Measurements from ENCODE around the gene PUDP. TPM values are rescaled to one million over a fixed set of nuclear protein-coding genes. Genes with fewer than 3 reads are reported as not detected.

PUDP gene
- total RNA-seq, 1 experiment from 2014 or later = 8.8 TPM

GRCh38 chrX:7074148-7074907 is 73.6 kb downstream of the PUDP start:
- no peak for DNase-seq (ENCODE audit: low read depth)

GRCh38 chrX:7073336-7073735 is 74.6 kb downstream of the PUDP start:
- no peak for DNase-seq (ENCODE audit: low read depth)

- no peak for DNase-seq (ENCODE audit: low read depth)
Measured at GRCh38 chrX:7072856-7073255, 75.1 kb downstream of the PUDP start.

- DNase-seq (ENCODE audit: low read depth) = no peak
Measured at GRCh38 chrX:7071390-7071789, 76.6 kb downstream of the PUDP start.

GRCh38 chrX:7069556-7069955 is 78.4 kb downstream of the PUDP start:
- DNase-seq (ENCODE audit: low read depth) = no peak

GRCh38 chrX:7068939-7069367 is 79.0 kb downstream of the PUDP start:
- DNase-seq (ENCODE audit: low read depth) = peak; percentile 92

- no peak for DNase-seq (ENCODE audit: low read depth)
Measured at GRCh38 chrX:7067256-7067655, 80.7 kb downstream of the PUDP start.

- DNase-seq (ENCODE audit: low read depth) = no peak
Measured at GRCh38 chrX:7065473-7065872, 82.5 kb downstream of the PUDP start.

GRCh38 chrX:7062903-7063302 is 85.0 kb downstream of the PUDP start:
- no peak for DNase-seq (ENCODE audit: low read depth)

GRCh38 chrX:7062276-7062675 is 85.7 kb downstream of the PUDP start:
- DNase-seq (ENCODE audit: low read depth) = peak; percentile 10

- DNase-seq (ENCODE audit: low read depth) = no peak
Measured at GRCh38 chrX:7061429-7061828, 86.5 kb downstream of the PUDP start.

GRCh38 chrX:7060444-7060843 is 87.5 kb downstream of the PUDP start:
- no peak for DNase-seq (ENCODE audit: low read depth)

- no peak for DNase-seq (ENCODE audit: low read depth)
Measured at GRCh38 chrX:7059859-7060258, 88.1 kb downstream of the PUDP start.

GRCh38 chrX:7059214-7059838 is 88.6 kb downstream of the PUDP start:
- no peak for DNase-seq (ENCODE audit: low read depth)

GRCh38 chrX:7055386-7056137 is 92.4 kb downstream of the PUDP start:
- DNase-seq (ENCODE audit: low read depth) = no peak

- DNase-seq (ENCODE audit: low read depth) = no peak
Measured at GRCh38 chrX:7054219-7055216, 93.4 kb downstream of the PUDP start.

GRCh38 chrX:7052541-7052940 is 95.4 kb downstream of the PUDP start:
- no peak for DNase-seq (ENCODE audit: low read depth)

GRCh38 chrX:7050271-7050670 is 97.7 kb downstream of the PUDP start:
- no peak for DNase-seq (ENCODE audit: low read depth)

GRCh38 chrX:7047951-7048350 is 100.0 kb downstream of the PUDP start:
- DNase-seq (ENCODE audit: low read depth) = no peak

- no peak for DNase-seq (ENCODE audit: low read depth)
Measured at GRCh38 chrX:7045238-7045955, 102.6 kb downstream of the PUDP start.

Measured in RPMI7951 (cell line).